HG02981 (cell line): Measurements from ENCODE around the gene PDSS2.

Source experiments
- ATAC-seq: cut with Tn5 transposase; IDR thresholded peaks from one replicate; pipeline ENCODE4 v1.9.1; 2021; ENCODE audit warnings: mild to moderate bottlenecking, moderate library complexity; ENCODE audit not compliant: unreplicated experiment

Gene PDSS2

GRCh38 chr6:107421696-107422256 lies 37.6 kb downstream of the PDSS2 start:
- ATAC-seq, result no peak

GRCh38 chr6:107419733-107420132 lies 39.6 kb downstream of the PDSS2 start:
- no peak for ATAC-seq

- no peak for ATAC-seq
Observed at GRCh38 chr6:107418118-107418517, 41.2 kb downstream of the PDSS2 start.

GRCh38 chr6:107416145-107416544 lies 43.2 kb downstream of the PDSS2 start:
- no peak for ATAC-seq

- no peak for ATAC-seq
Observed at GRCh38 chr6:107413966-107414645, 45.3 kb downstream of the PDSS2 start.

- ATAC-seq, result no peak
Observed at GRCh38 chr6:107411161-107411560, 48.2 kb downstream of the PDSS2 start.

GRCh38 chr6:107409942-107410341 lies 49.4 kb downstream of the PDSS2 start:
- no peak for ATAC-seq

- ATAC-seq, result no peak
Observed at GRCh38 chr6:107408714-107409113, 50.6 kb downstream of the PDSS2 start.

GRCh38 chr6:107405002-107405401 lies 54.4 kb downstream of the PDSS2 start:
- ATAC-seq, result no peak

- ATAC-seq, result no peak
Observed at GRCh38 chr6:107402533-107402932, 56.8 kb downstream of the PDSS2 start.

GRCh38 chr6:107401573-107401972 lies 57.8 kb downstream of the PDSS2 start:
- ATAC-seq, result no peak

GRCh38 chr6:107400616-107401147 lies 58.7 kb downstream of the PDSS2 start:
- ATAC-seq, result no peak

GRCh38 chr6:107399935-107400334 lies 59.4 kb downstream of the PDSS2 start:
- no peak for ATAC-seq

GRCh38 chr6:107398001-107398400 lies 61.4 kb downstream of the PDSS2 start:
- no peak for ATAC-seq

GRCh38 chr6:107396211-107396610 lies 63.2 kb downstream of the PDSS2 start:
- no peak for ATAC-seq

- ATAC-seq, result no peak
Observed at GRCh38 chr6:107392069-107392468, 67.3 kb downstream of the PDSS2 start.

GRCh38 chr6:107390685-107391435 lies 68.5 kb downstream of the PDSS2 start:
- no peak for ATAC-seq

GRCh38 chr6:107390056-107390455 lies 69.3 kb downstream of the PDSS2 start:
- ATAC-seq, result no peak

GRCh38 chr6:107386904-107387303 lies 72.5 kb downstream of the PDSS2 start:
- ATAC-seq, result no peak

- no peak for ATAC-seq
Observed at GRCh38 chr6:107386340-107386739, 73.0 kb downstream of the PDSS2 start.

GRCh38 chr6:107383705-107384104 lies 75.7 kb downstream of the PDSS2 start:
- ATAC-seq, result no peak

- ATAC-seq, result no peak
Observed at GRCh38 chr6:107374264-107374663, 85.1 kb downstream of the PDSS2 start.
